ENCODE results near the gene SNX8. TPM values are rescaled to one million over a fixed set of nuclear protein-coding genes. Genes with fewer than 3 reads are reported as not detected.
A peak's percentile ranks its signal among the peaks of the same experiment; 100 is the strongest.
"Not testable (repeated sequence)": the region's sequence is repeated elsewhere in the genome, so short reads cannot be mapped to it uniquely, and the experiment has no call there.

Gene SNX8
- total and polyA plus RNA-seq, 8 donors = 17.0 to 60.5 (median 27.4) TPM

- Histone ChIP-seq H3K9me3 (no peaks in the 10 kb centered on the region), H3K27ac (peak within 1 kb of the TSS; percentile 99 to 100), H3K4me3 (peak within 1 kb of the TSS; percentile 96 to 98), H3K4me1 (peaks cover 33 to 50% of the 10 kb centered on the region in 2 donors), H3K36me3 (peaks cover 0 to 24% of the 10 kb centered on the region in 2 donors), H3K27me3 (no peaks in the 10 kb centered on the region)
- no peak for TF ChIP-seq CTCF (IDR thresholded peaks at IDR 0.05)
- peak; percentile 90 to 99 (median 95) for DNase-seq
- ATAC-seq = peak; percentile 93
- intact Hi-C loops (cut with DNase I) = no loop called here
Measured at GRCh38 chr7:2354186-2354938, 40.1 kb upstream of the SNX8 start, which contains the start of gene EIF3B. Gene EIF3B, plus strand, starts transcription at chr7:2354827. Its CDS starts 95 bp downstream, at chr7:2354922.

GRCh38 chr7:2353936-2354185, 39.6 kb upstream of the SNX8 start:
- TF ChIP-seq CTCF (IDR thresholded peaks at IDR 0.05) = no peak
- intact Hi-C loops (cut with DNase I) = no loop called here

GRCh38 chr7:2353113-2353935, 39.1 kb upstream of the SNX8 start:
- no peak for TF ChIP-seq CTCF (IDR thresholded peaks at IDR 0.05)
- peak; percentile 1 for ATAC-seq
- H3K4me3 ChIP-seq = peak overlapping the region; percentile 96 to 98
- H3K27ac ChIP-seq = peak overlapping the region; percentile 99 to 100
- no peak for DNase-seq
- H3K4me1 ChIP-seq = peaks cover 25 to 39% of the 10 kb centered on the region in 2 donors
- H3K36me3 ChIP-seq = peaks cover 0 to 14% of the 10 kb centered on the region in 2 donors
- H3K9me3 ChIP-seq = no peaks in the 10 kb centered on the region
- intact Hi-C loops (cut with DNase I) = no loop called here
- no peaks in the 10 kb centered on the region for H3K27me3 ChIP-seq

More at GRCh38 chr7:2353936-2354185, 39.6 kb upstream of the SNX8 start:
- Histone ChIP-seq H3K27ac (peak overlapping the region; percentile 99 to 100), H3K36me3 (peaks cover 0 to 19% of the 10 kb centered on the region in 2 donors), H3K27me3 (no peaks in the 10 kb centered on the region), H3K4me3 (peak overlapping the region; percentile 96 to 98), H3K4me1 (peaks cover 28 to 45% of the 10 kb centered on the region in 2 donors), H3K9me3 (no peaks in the 10 kb centered on the region)
- ATAC-seq (peak; percentile 91), DNase-seq (peak in 3 of 4 donors; percentile 90 to 97 (median 93))

- Histone ChIP-seq H3K27ac (no peak overlapping the region), H3K36me3 (no peaks in the 10 kb centered on the region), H3K4me1 (peaks cover 10 to 22% of the 10 kb centered on the region in 2 donors), H3K4me3 (no peak overlapping the region), H3K9me3 (no peaks in the 10 kb centered on the region), H3K27me3 (no peaks in the 10 kb centered on the region)
- no peak for ATAC-seq
- no peak for TF ChIP-seq CTCF (IDR thresholded peaks at IDR 0.05)
- intact Hi-C loops (cut with DNase I) = no loop called here
- no peak for DNase-seq
Measured at GRCh38 chr7:2350861-2351260, 36.6 kb upstream of the SNX8 start.

GRCh38 chr7:2350055-2350454, 35.8 kb upstream of the SNX8 start:
- Histone ChIP-seq H3K27me3 (no peaks in the 10 kb centered on the region), H3K36me3 (no peaks in the 10 kb centered on the region), H3K4me3 (no peak overlapping the region), H3K9me3 (no peaks in the 10 kb centered on the region), H3K4me1 (peaks cover 6 to 16% of the 10 kb centered on the region in 2 donors), H3K27ac (no peak overlapping the region)
- DNase-seq = no peak
- intact Hi-C loops (cut with DNase I) = no loop called here
- TF ChIP-seq CTCF (IDR thresholded peaks at IDR 0.05) = no peak
- ATAC-seq = no peak

- not testable (repeated sequence) for H3K4me1 ChIP-seq, H3K9me3 ChIP-seq, H3K4me3 ChIP-seq, ATAC-seq, H3K27me3 ChIP-seq, H3K36me3 ChIP-seq
- intact Hi-C loops (cut with DNase I) = loop anchor here in 1 of 2 donors (10.0 kb wide), 1 partner anchor 103 kb away; the partner anchor contains the start of genes MRM2 and NUDT1
- peak in 1 of 4 donors; percentile 17 for DNase-seq
- H3K27ac ChIP-seq = peak overlapping the region in 1 of 2 donors; percentile 56
Measured at GRCh38 chr7:2347351-2348063, 33.3 kb upstream of the SNX8 start.
